H9 (cell line): Measurements from ENCODE around the gene LAMA5. TPM values are rescaled to one million over a fixed set of nuclear protein-coding genes. Genes with fewer than 3 reads are reported as not detected.

Experiments used
- DNase-seq: peaks from one replicate; pipeline ENCODE4 v3.0.0-alpha.2; 2017
- H2AFZ ChIP-seq: one replicate; pipeline ENCODE4 v1.6.1; 2013; ENCODE audit warnings: mild to moderate bottlenecking, low read length, control low read depth, moderate library complexity
- H2AK5ac ChIP-seq: 2 replicates; pipeline ENCODE4 v1.6.1; 2013; ENCODE audit warnings: low read length, control low read depth, mixed read lengths; ENCODE audit not compliant: insufficient read length
- H2BK120ac ChIP-seq: one replicate; pipeline ENCODE4 v1.6.1; 2013; ENCODE audit warnings: low read depth, mild to moderate bottlenecking, low read length, control low read depth, inconsistent platforms; ENCODE audit not compliant: poor library complexity, severe bottlenecking
- H2BK12ac ChIP-seq: 2 replicates; pipeline ENCODE4 v1.6.1; 2013; ENCODE audit warnings: low read length, control low read depth, mixed read lengths, low read depth; ENCODE audit not compliant: insufficient read length
- H2BK15ac ChIP-seq: 2 replicates; pipeline ENCODE4 v1.6.1; 2013; ENCODE audit warnings: low read depth, low read length, control low read depth
- H2BK20ac ChIP-seq: one replicate; pipeline ENCODE4 v1.6.1; 2013; ENCODE audit warnings: low read depth, mild to moderate bottlenecking, low read length, control low read depth, inconsistent platforms; ENCODE audit not compliant: poor library complexity, severe bottlenecking
- H2BK5ac ChIP-seq: 2 replicates; pipeline ENCODE4 v1.6.1; 2013; ENCODE audit warnings: low read length, control low read depth, mixed read lengths; ENCODE audit not compliant: insufficient read length
- H3K14ac ChIP-seq: 2 replicates; pipeline ENCODE4 v1.6.1; 2013; ENCODE audit warnings: low read length, control low read depth; ENCODE audit not compliant: insufficient read depth
- H3K18ac ChIP-seq: 2 replicates; pipeline ENCODE4 v1.6.1; 2013; ENCODE audit warnings: low read depth, mild to moderate bottlenecking, mixed read lengths, low read length, control low read depth; ENCODE audit not compliant: insufficient read length
- H3K23ac ChIP-seq: 2 replicates; pipeline ENCODE4 v1.6.1; 2013; ENCODE audit warnings: low read length, control low read depth, mixed read lengths, low read depth; ENCODE audit not compliant: insufficient read length
- H3K23me2 ChIP-seq: 2 replicates; pipeline ENCODE4 v1.6.1; 2013; ENCODE audit warnings: low read depth, mild to moderate bottlenecking, mixed read lengths, low read length, control low read depth; ENCODE audit not compliant: insufficient read length, poor library complexity, severe bottlenecking
- H3K27ac ChIP-seq: 2 replicates; pipeline ENCODE4 v1.5.1; 2013; ENCODE audit warnings: low read length, control low read depth, mixed read lengths, low read depth; ENCODE audit not compliant: insufficient read length
- H3K27me3 ChIP-seq: 2 replicates; pipeline ENCODE4 v1.6.1; 2013; ENCODE audit warnings: low read length, control low read depth, inconsistent platforms; ENCODE audit not compliant: insufficient read depth
- H3K4ac ChIP-seq: 2 replicates; pipeline ENCODE4 v1.6.1; 2013; ENCODE audit warnings: low read depth, mild to moderate bottlenecking, control low read depth, inconsistent platforms, low read length, moderate library complexity
- H3K4me1 ChIP-seq: 2 replicates; pipeline ENCODE4 v1.6.1; 2013; ENCODE audit warnings: low read length, control low read depth, inconsistent platforms; ENCODE audit not compliant: insufficient read depth
- H3K4me2 ChIP-seq: 2 replicates; pipeline ENCODE4 v1.6.1; 2013; ENCODE audit warnings: low read length, control low read depth, mixed read lengths; ENCODE audit not compliant: insufficient read length, insufficient read depth
- H3K56ac ChIP-seq: 2 replicates; pipeline ENCODE4 v1.6.1; 2013; ENCODE audit warnings: low read depth, mild to moderate bottlenecking, mixed read lengths, low read length, control low read depth; ENCODE audit not compliant: insufficient read length
- H3K79me1 ChIP-seq: 2 replicates; pipeline ENCODE4 v1.6.1; 2013; ENCODE audit warnings: low read depth, mild to moderate bottlenecking, moderate library complexity, low read length, control low read depth, inconsistent platforms; ENCODE audit not compliant: insufficient read depth, poor library complexity, severe bottlenecking
- H3K79me2 ChIP-seq: 2 replicates; pipeline ENCODE4 v1.6.1; 2013; ENCODE audit warnings: low read length, control low read depth, inconsistent platforms; ENCODE audit not compliant: insufficient read depth
- H3K9ac ChIP-seq: 2 replicates; pipeline ENCODE4 v1.6.1; 2013; ENCODE audit warnings: low read length, control low read depth, mixed read lengths; ENCODE audit not compliant: insufficient read length; ENCODE audit errors: extremely low read depth
- H3K9me3 ChIP-seq: one replicate; pipeline ENCODE4 v1.6.1; 2013; ENCODE audit warnings: low read depth, low read length, inconsistent platforms; ENCODE audit not compliant: control insufficient read depth
- H3T11ph ChIP-seq: one replicate; pipeline ENCODE4 v1.6.1; 2013; ENCODE audit warnings: mild to moderate bottlenecking, low read length, control low read depth, inconsistent platforms
- H4K20me1 ChIP-seq: one replicate; pipeline ENCODE4 v1.6.1; 2013; ENCODE audit not compliant: control insufficient read depth, insufficient read length, insufficient read depth
- H4K5ac ChIP-seq: 2 replicates; pipeline ENCODE4 v1.6.1; 2013; ENCODE audit warnings: low read depth, mild to moderate bottlenecking, mixed read lengths, low read length, control low read depth; ENCODE audit not compliant: insufficient read length
- H4K8ac ChIP-seq: replicated peaks from 2 replicates; pipeline ENCODE4 v1.6.1; 2013; ENCODE audit warnings: low read length, control low read depth, mixed read lengths, low read depth; ENCODE audit not compliant: insufficient read length
- H4K91ac ChIP-seq: 2 replicates; pipeline ENCODE4 v1.6.1; 2013; ENCODE audit warnings: low read depth, mild to moderate bottlenecking, moderate library complexity, mixed read lengths, low read length, control low read depth; ENCODE audit not compliant: insufficient read length
- H3K27ac Mint-ChIP-seq, 3 experiments: 2 replicates in 2 of 3; 3 replicates in 1 of 3; pipeline ENCODE4 v1.8.0; 2020 to 2021; ENCODE audit warnings: mixed read lengths in 3 of 3, mild to moderate bottlenecking in 1 of 3, moderate library complexity in 1 of 3
- H3K27me3 Mint-ChIP-seq: 2 replicates; pipeline ENCODE4 v1.8.0; 2021; ENCODE audit warnings: low read depth, mild to moderate bottlenecking, moderate library complexity, mixed read lengths
- H3K36me3 Mint-ChIP-seq, 3 experiments: 2 replicates in 2 of 3; 3 replicates in 1 of 3; pipeline ENCODE4 v1.8.0; 2020 to 2021; ENCODE audit warnings: low read depth in 3 of 3, mixed read lengths in 3 of 3; ENCODE audit not compliant: insufficient read depth in 1 of 3
- H3K4me1 Mint-ChIP-seq, 2 experiments: 2 replicates each; pipeline ENCODE4 v1.8.0; 2020; ENCODE audit warnings: mixed read lengths in 2 of 2
- H3K4me3 Mint-ChIP-seq, 2 experiments: 2 replicates in 1 of 2; 3 replicates in 1 of 2; pipeline ENCODE4 v1.8.0; 2020 to 2021; ENCODE audit warnings: mild to moderate bottlenecking in 2 of 2, mixed read lengths in 2 of 2, moderate library complexity in 1 of 2
- H3K9me3 Mint-ChIP-seq, 2 experiments: 2 replicates in 1 of 2; 3 replicates in 1 of 2; pipeline ENCODE4 v1.8.0; 2020; ENCODE audit warnings: mild to moderate bottlenecking in 2 of 2, mixed read lengths in 2 of 2, moderate library complexity in 1 of 2
- CTCF ChIP-seq: fragments of 200-600 bp; sonication (generic); conservative IDR thresholded peaks from 3 replicates; pipeline ENCODE4 v1.8.0; 2021; ENCODE audit warnings: antibody characterized with exemption, mild to moderate bottlenecking
- WGBS: extraction: QIAGEN DNeasy Blood & Tissue Kit; methylation state at CpG from one replicate; pipeline ENCODE4 v1.1.7; 2013; ENCODE audit warnings: missing lambda C conversion rate, low lambda C conversion rate, mixed read lengths; ENCODE audit not compliant: insufficient read length; ENCODE audit errors: extremely low coverage; 5-methylcytosine and 5-hydroxymethylcytosine counted together
- total RNA-seq: library from RNA; stranded (reverse); gene quantifications from 2 replicates; pipeline ENCODE4 v1.2.1, GENCODE V29; 2021

Gene LAMA5
- total RNA-seq, 1 experiment from 2014 or later: 200 TPM

GRCh38 chr20:62351469-62352401, 15.4 kb downstream of the LAMA5 start:
- WGBS: no CpG with 5 or more reads among the region's 60 CpGs

More at GRCh38 chr20:62351469-62352401, 15.4 kb downstream of the LAMA5 start:
- H3K9me3 Mint-ChIP-seq: peaks cover 9 to 18% of the 10 kb centered on the region in 2 experiments
- Histone ChIP-seq H3K79me1 (no peaks in the 10 kb centered on the region), H2BK15ac (no peak overlapping the region), H3K79me2 (no peaks in the 10 kb centered on the region), H2BK5ac (no peak overlapping the region), H4K5ac (no peak overlapping the region), H3K27me3 (no peaks in the 10 kb centered on the region), H3K14ac (no peak overlapping the region), H2AK5ac (no peak overlapping the region), H3K9me3 (no peaks in the 10 kb centered on the region), H3K4ac (no peak overlapping the region), H3K27ac (no peak overlapping the region), H2BK120ac (no peak overlapping the region), H4K91ac (no peak overlapping the region), H2BK20ac (no peak overlapping the region), H3K23me2 (no peaks in the 10 kb centered on the region), H4K20me1 (no peaks in the 10 kb centered on the region), H3K4me1 (no peaks in the 10 kb centered on the region; the same call in 1 of the 2 replicates), H3K4me2 (no peak overlapping the region), H2AFZ (no peak overlapping the region), H4K8ac (no peak overlapping the region), H2BK12ac (no peak overlapping the region), H3K9ac (no peak overlapping the region), H3K56ac (no peak overlapping the region), H3K23ac (no peak overlapping the region), H3T11ph (no peak overlapping the region), H3K18ac (no peak overlapping the region)
- H3K27ac Mint-ChIP-seq: no peak overlapping the region
- DNase-seq: no peak
- H3K4me3 Mint-ChIP-seq: no peak overlapping the region
- TF ChIP-seq CTCF: no peak
- H3K4me1 Mint-ChIP-seq: peaks cover 9 to 19% of the 10 kb centered on the region in 2 experiments
- H3K36me3 Mint-ChIP-seq: peaks cover 13 to 52% (median 49%) of the 10 kb centered on the region in 3 experiments
- no peaks in the 10 kb centered on the region; the same call in 1 of the 2 replicates for H3K27me3 Mint-ChIP-seq
